ENCODE results near the gene ZNF445.
"Not testable (repeated sequence)": the region's sequence is repeated elsewhere in the genome, so short reads cannot be mapped to it uniquely, and the experiment has no call there.

Gene ZNF445

GRCh38 chr3:44504566-44504965 is 27.1 kb upstream of the ZNF445 start:
- Histone ChIP-seq H3K27me3 (ENCODE audit: control insufficient read depth, insufficient read depth, low read length) (no peaks in the 10 kb centered on the region), H3K27ac (ENCODE audit: low read length) (no peak overlapping the region), H3K9me3 (ENCODE audit: control insufficient read depth, low read depth, low read length) (peaks cover 20% of the 10 kb centered on the region), H3K4me3 (ENCODE audit: low read length) (no peak overlapping the region), H3K36me3 (ENCODE audit: control insufficient read depth, low read depth, low read length) (peaks cover 22% of the 10 kb centered on the region), H3K9ac (ENCODE audit: low read length) (no peak overlapping the region), H3K4me1 (ENCODE audit: control insufficient read depth, low read depth, low read length) (peaks cover 6% of the 10 kb centered on the region)

DNA sequence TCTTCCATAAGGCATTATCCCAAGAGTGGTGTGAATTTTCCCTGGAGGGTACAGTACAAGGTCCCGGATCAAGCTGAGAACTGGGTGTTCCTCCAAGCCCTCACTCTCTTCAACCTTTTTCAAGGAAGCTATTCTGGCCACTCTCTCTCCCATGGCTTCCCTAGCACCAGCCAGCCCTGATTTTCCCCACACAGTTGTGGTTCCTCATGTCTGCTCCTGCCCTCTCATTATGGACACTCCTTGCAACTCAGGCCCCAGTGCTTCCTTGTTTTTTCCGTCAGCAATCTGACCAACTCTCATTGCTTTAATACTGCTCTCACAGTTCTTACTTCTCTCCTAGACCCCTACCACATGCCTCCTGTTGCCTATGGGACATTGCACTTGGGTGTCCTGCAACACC is 25.7 kb upstream of the ZNF445 start:
- H3K9me3 ChIP-seq (ENCODE audit: control insufficient read depth, low read depth, low read length) = peaks cover 31% of the 10 kb centered on the region
- peaks cover 34% of the 10 kb centered on the region for H3K36me3 ChIP-seq (ENCODE audit: control insufficient read depth, low read depth, low read length)

GRCh38 chr3:44501971-44502370 is 24.5 kb upstream of the ZNF445 start:
- Histone ChIP-seq H3K27me3 (ENCODE audit: control insufficient read depth, insufficient read depth, low read length) (no peaks in the 10 kb centered on the region), H3K4me3 (ENCODE audit: low read length) (no peak overlapping the region), H3K9ac (ENCODE audit: low read length) (no peak overlapping the region), H3K27ac (ENCODE audit: low read length) (no peak overlapping the region), H3K4me1 (ENCODE audit: control insufficient read depth, low read depth, low read length) (peaks cover 3% of the 10 kb centered on the region), H3K36me3 (ENCODE audit: control insufficient read depth, low read depth, low read length) (peaks cover 34% of the 10 kb centered on the region), H3K9me3 (ENCODE audit: control insufficient read depth, low read depth, low read length) (peaks cover 31% of the 10 kb centered on the region)

More for the DNA sequence above, 25.7 kb upstream of the ZNF445 start:
- H3K27ac ChIP-seq (ENCODE audit: low read length); H3K4me3 ChIP-seq (ENCODE audit: low read length); H3K4me1 ChIP-seq (ENCODE audit: control insufficient read depth, low read depth, low read length); H3K9ac ChIP-seq (ENCODE audit: low read length); H3K27me3 ChIP-seq (ENCODE audit: control insufficient read depth, insufficient read depth, low read length): not testable (repeated sequence)

DNA sequence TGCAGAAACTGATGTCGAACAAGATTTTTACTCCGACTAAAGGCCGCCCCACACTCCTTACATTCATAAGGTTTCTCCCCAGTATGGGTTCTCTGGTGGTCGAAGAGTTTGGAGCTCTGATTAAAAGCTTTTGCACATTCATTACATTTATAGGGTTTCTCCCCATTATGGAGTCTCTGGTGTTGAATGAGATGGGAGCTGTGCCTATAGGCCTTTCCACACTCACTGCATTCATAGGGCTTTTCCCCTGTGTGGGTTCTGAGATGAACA is 22.4 kb upstream of the ZNF445 start:
- H3K4me1 ChIP-seq (ENCODE audit: control insufficient read depth, low read depth, low read length); H3K4me3 ChIP-seq (ENCODE audit: low read length); H3K9ac ChIP-seq (ENCODE audit: low read length); H3K27ac ChIP-seq (ENCODE audit: low read length); H3K27me3 ChIP-seq (ENCODE audit: control insufficient read depth, insufficient read depth, low read length): not testable (repeated sequence)
- Histone ChIP-seq H3K9me3 (ENCODE audit: control insufficient read depth, low read depth, low read length) (peaks cover 31% of the 10 kb centered on the region), H3K36me3 (ENCODE audit: control insufficient read depth, low read depth, low read length) (peaks cover 34% of the 10 kb centered on the region)

DNA sequence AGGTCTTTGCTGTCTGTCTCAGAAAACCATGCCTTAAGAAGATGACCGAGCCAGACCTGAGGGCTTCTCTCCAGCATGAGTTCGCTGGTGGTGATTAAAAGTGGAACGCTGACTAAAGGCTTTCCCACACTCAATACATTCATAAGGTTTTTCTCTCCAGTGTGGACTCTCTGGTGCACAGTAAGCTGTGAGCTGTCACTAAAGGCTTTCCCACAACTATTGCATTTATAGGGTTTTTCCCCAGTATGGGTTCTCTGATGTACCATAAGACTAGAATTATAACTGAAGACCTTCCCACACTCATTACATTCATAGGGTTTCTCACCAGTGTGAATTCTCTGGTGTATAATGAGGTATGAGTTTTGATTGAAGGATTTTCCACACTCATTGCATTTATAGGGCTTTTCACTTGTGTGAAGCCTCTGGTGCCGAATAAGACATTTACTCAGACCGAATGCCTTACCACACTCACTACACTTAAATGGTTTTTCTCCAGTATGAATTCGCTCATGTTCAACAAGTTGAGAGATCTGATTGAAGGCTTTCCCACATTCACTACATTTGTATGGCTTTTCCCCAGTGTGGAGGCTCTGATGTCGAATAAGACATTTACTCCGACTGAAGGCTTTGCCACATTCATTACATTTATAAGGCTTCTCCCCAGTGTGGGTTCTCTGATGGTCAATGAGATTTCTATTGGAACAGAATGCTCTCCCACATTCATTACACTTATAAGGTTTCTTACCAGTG is 21.9 kb upstream of the ZNF445 start:
- Histone ChIP-seq H3K9ac (ENCODE audit: low read length) (no peak overlapping the region), H3K36me3 (ENCODE audit: control insufficient read depth, low read depth, low read length) (peaks cover 34% of the 10 kb centered on the region), H3K27ac (ENCODE audit: low read length) (no peak overlapping the region), H3K4me1 (ENCODE audit: control insufficient read depth, low read depth, low read length) (no peaks in the 10 kb centered on the region), H3K9me3 (ENCODE audit: control insufficient read depth, low read depth, low read length) (peaks cover 31% of the 10 kb centered on the region), H3K4me3 (ENCODE audit: low read length) (no peak overlapping the region), H3K27me3 (ENCODE audit: control insufficient read depth, insufficient read depth, low read length) (no peaks in the 10 kb centered on the region)

- Histone ChIP-seq H3K27me3 (ENCODE audit: control insufficient read depth, insufficient read depth, low read length) (no peaks in the 10 kb centered on the region), H3K4me3 (ENCODE audit: low read length) (no peak overlapping the region), H3K4me1 (ENCODE audit: control insufficient read depth, low read depth, low read length) (no peaks in the 10 kb centered on the region), H3K9ac (ENCODE audit: low read length) (no peak overlapping the region), H3K36me3 (ENCODE audit: control insufficient read depth, low read depth, low read length) (peaks cover 23% of the 10 kb centered on the region), H3K27ac (ENCODE audit: low read length) (no peak overlapping the region), H3K9me3 (ENCODE audit: control insufficient read depth, low read depth, low read length) (peaks cover 23% of the 10 kb centered on the region)
Observed at GRCh38 chr3:44495636-44496415, 18.4 kb upstream of the ZNF445 start.

DNA sequence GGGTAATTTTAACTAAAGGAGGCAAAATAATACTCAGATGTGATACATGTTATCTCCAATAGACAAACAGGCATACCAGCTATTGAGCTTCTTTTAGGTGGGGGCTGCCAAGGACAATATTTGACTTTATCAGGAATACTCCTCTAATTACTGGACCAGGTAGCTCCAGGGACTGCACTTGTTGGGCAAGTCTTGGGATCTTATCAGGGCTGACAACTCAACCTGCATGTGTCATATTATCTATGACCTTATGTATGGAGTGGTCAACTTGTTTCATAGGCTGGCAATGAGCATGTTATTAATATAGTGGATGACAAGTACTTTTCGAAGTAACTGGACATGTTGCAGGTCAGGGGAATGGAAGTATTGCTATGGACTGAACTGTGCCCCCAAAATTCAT is 15.0 kb upstream of the ZNF445 start:
- H3K4me1 ChIP-seq (ENCODE audit: control insufficient read depth, low read depth, low read length) = no peaks in the 10 kb centered on the region
- H3K4me3 ChIP-seq (ENCODE audit: low read length) = no peak overlapping the region
- no peak overlapping the region for H3K27ac ChIP-seq (ENCODE audit: low read length)
- no peaks in the 10 kb centered on the region for H3K36me3 ChIP-seq (ENCODE audit: control insufficient read depth, low read depth, low read length)
- H3K9me3 ChIP-seq (ENCODE audit: control insufficient read depth, low read depth, low read length) = peaks cover 3% of the 10 kb centered on the region
- no peaks in the 10 kb centered on the region for H3K27me3 ChIP-seq (ENCODE audit: control insufficient read depth, insufficient read depth, low read length)
- H3K9ac ChIP-seq (ENCODE audit: low read length) = no peak overlapping the region

DNA sequence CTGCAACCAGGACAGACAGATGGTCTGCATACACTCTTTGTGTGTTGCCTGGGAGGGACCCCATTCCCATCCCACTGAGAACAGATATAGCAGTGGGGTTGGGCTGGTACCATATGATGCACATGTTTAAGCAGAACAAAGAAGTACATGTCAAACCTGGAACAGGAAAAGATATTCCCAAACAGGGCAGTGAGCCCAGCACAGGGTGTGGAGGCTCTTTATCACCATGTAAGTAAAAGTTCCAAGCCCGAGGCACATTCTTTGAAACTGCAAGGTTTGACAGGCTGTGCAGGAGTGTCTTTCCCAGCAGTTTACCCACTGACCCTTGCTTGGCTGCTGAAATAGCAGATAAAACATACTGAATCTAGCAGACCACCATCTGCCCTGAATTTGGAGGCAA is 5.3 kb upstream of the ZNF445 start:
- Histone ChIP-seq H3K27ac (ENCODE audit: low read length) (no peak overlapping the region), H3K9ac (ENCODE audit: low read length) (no peak overlapping the region), H3K4me3 (ENCODE audit: low read length) (no peak overlapping the region), H3K36me3 (ENCODE audit: control insufficient read depth, low read depth, low read length) (no peaks in the 10 kb centered on the region), H3K4me1 (ENCODE audit: control insufficient read depth, low read depth, low read length) (peaks cover 4% of the 10 kb centered on the region), H3K9me3 (ENCODE audit: control insufficient read depth, low read depth, low read length) (no peaks in the 10 kb centered on the region), H3K27me3 (ENCODE audit: control insufficient read depth, insufficient read depth, low read length) (no peaks in the 10 kb centered on the region)

DNA sequence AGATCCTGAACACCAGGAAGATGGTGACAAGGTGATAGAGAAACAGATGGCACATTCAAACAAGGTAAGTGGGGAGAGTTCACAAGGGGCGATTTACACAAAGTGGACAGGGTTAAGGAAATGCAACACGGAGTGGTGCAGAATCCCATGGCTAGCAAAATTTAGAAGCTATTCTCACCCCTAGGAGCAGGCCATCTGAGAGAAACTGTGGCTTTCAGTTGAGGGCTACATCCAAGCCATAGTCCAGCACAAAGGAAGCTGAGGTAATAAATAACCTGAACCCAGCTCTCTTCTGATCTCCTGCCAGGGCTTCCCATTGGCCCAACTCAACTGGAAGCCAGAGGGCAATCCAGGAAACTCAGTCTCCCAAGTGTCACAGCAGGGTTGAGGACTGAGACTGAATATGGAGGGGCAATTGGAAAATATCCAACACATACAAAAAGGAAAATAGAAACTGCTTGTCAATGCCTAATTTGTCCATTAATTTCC is 1.2 kb upstream of the ZNF445 start:
- Histone ChIP-seq H3K27ac (ENCODE audit: low read length) (no peak overlapping the region), H3K36me3 (ENCODE audit: control insufficient read depth, low read depth, low read length) (no peaks in the 10 kb centered on the region), H3K9me3 (ENCODE audit: control insufficient read depth, low read depth, low read length) (no peaks in the 10 kb centered on the region), H3K27me3 (ENCODE audit: control insufficient read depth, insufficient read depth, low read length) (no peaks in the 10 kb centered on the region), H3K4me3 (ENCODE audit: low read length) (no peak overlapping the region), H3K9ac (ENCODE audit: low read length) (no peak overlapping the region), H3K4me1 (ENCODE audit: control insufficient read depth, low read depth, low read length) (peaks cover 10% of the 10 kb centered on the region)

GRCh38 chr3:44478055-44478468 is 592 bp upstream of the ZNF445 start:
- Histone ChIP-seq H3K4me1 (ENCODE audit: control insufficient read depth, low read depth, low read length) (peaks cover 10% of the 10 kb centered on the region), H3K36me3 (ENCODE audit: control insufficient read depth, low read depth, low read length) (no peaks in the 10 kb centered on the region), H3K9me3 (ENCODE audit: control insufficient read depth, low read depth, low read length) (no peaks in the 10 kb centered on the region), H3K27ac (ENCODE audit: low read length) (no peak overlapping the region), H3K27me3 (ENCODE audit: control insufficient read depth, insufficient read depth, low read length) (no peaks in the 10 kb centered on the region), H3K9ac (ENCODE audit: low read length) (peak overlapping the region; percentile 82), H3K4me3 (ENCODE audit: low read length) (peak overlapping the region; percentile 97)

GRCh38 chr3:44476963-44477311 is 533 bp downstream of the ZNF445 start:
- Histone ChIP-seq H3K27ac (ENCODE audit: low read length) (no peak overlapping the region), H3K27me3 (ENCODE audit: control insufficient read depth, insufficient read depth, low read length) (no peaks in the 10 kb centered on the region), H3K4me1 (ENCODE audit: control insufficient read depth, low read depth, low read length) (peaks cover 10% of the 10 kb centered on the region), H3K36me3 (ENCODE audit: control insufficient read depth, low read depth, low read length) (no peaks in the 10 kb centered on the region), H3K9me3 (ENCODE audit: control insufficient read depth, low read depth, low read length) (no peaks in the 10 kb centered on the region), H3K9ac (ENCODE audit: low read length) (peak overlapping the region; percentile 82), H3K4me3 (ENCODE audit: low read length) (peak overlapping the region; percentile 97)

- Histone ChIP-seq H3K27ac (ENCODE audit: low read length) (no peak overlapping the region), H3K9me3 (ENCODE audit: control insufficient read depth, low read depth, low read length) (no peaks in the 10 kb centered on the region), H3K36me3 (ENCODE audit: control insufficient read depth, low read depth, low read length) (no peaks in the 10 kb centered on the region), H3K9ac (ENCODE audit: low read length) (no peak overlapping the region), H3K27me3 (ENCODE audit: control insufficient read depth, insufficient read depth, low read length) (no peaks in the 10 kb centered on the region), H3K4me3 (ENCODE audit: low read length) (peak overlapping the region; percentile 97), H3K4me1 (ENCODE audit: control insufficient read depth, low read depth, low read length) (peaks cover 10% of the 10 kb centered on the region)
Observed at GRCh38 chr3:44476181-44476611, 1.3 kb downstream of the ZNF445 start.
